Small intestine (tissue), 7 donors: ENCODE measurements around the gene PPP1R3E. TPM values are rescaled to one million over a fixed set of nuclear protein-coding genes. Genes with fewer than 3 reads are reported as not detected.
"Not testable (repeated sequence)": the region's sequence is repeated elsewhere in the genome, so short reads cannot be mapped to it uniquely, and the experiment has no call there.

ENCODE experiments used
- DNase-seq, 2 donors: peaks; one replicate each; pipeline versions ENCODE4 v3.0.0 to v3.0.0-alpha.2; 2013
- FAIRE-seq: peaks from 2 replicates; lab custom pipeline; 2012; peaks lifted over from hg19 to GRCh38; lab: Jason Lieb, UNC
- H3K27ac ChIP-seq, 3 donors: one replicate each; pipeline ENCODE4 v1.5.1; 2013; ENCODE audit warnings: low read length in 2 of 3, mild to moderate bottlenecking in 2 of 3, control low read depth in 1 of 3, inconsistent platforms in 1 of 3, low read depth in 1 of 3, moderate library complexity in 1 of 3
- H3K27me3 ChIP-seq, 3 donors: one replicate each; pipeline ENCODE4 v1.6.1; 2013; ENCODE audit warnings: low read length in 3 of 3, inconsistent platforms in 1 of 3; ENCODE audit not compliant: control insufficient read depth in 3 of 3, insufficient read depth in 3 of 3
- H3K36me3 ChIP-seq, 3 donors: one replicate each; pipeline ENCODE4 v1.6.1; 2013; ENCODE audit warnings: low read length in 3 of 3, inconsistent platforms in 1 of 3, low read depth in 1 of 3, mild to moderate bottlenecking in 1 of 3, moderate library complexity in 1 of 3; ENCODE audit not compliant: control insufficient read depth in 3 of 3, insufficient read depth in 2 of 3
- H3K4me1 ChIP-seq, 3 donors: one replicate each; pipeline ENCODE4 v1.6.1; 2013; ENCODE audit warnings: low read length in 2 of 3, inconsistent platforms in 1 of 3, low read depth in 1 of 3, mild to moderate bottlenecking in 1 of 3, moderate library complexity in 1 of 3; ENCODE audit not compliant: control insufficient read depth in 3 of 3, insufficient read depth in 2 of 3
- H3K4me3 ChIP-seq, 3 donors: one replicate each; pipeline ENCODE4 v1.5.1; 2013; ENCODE audit warnings: low read length in 3 of 3, control low read depth in 1 of 3, inconsistent platforms in 1 of 3, low read depth in 1 of 3, mild to moderate bottlenecking in 1 of 3, moderate library complexity in 1 of 3
- H3K9me3 ChIP-seq, 2 donors: one replicate each; pipeline ENCODE4 v1.6.1; 2013; ENCODE audit warnings: low read depth in 1 of 2, low read length in 1 of 2; ENCODE audit not compliant: control insufficient read depth in 2 of 2, insufficient read depth in 1 of 2
- whole genome bisulfite sequencing, 3 donors: extraction: QIAGEN DNeasy Blood & Tissue Kit; methylation state at CpG; one replicate each; pipeline ENCODE4 v1.1.7; 2013; 5-methylcytosine and 5-hydroxymethylcytosine counted together
- polyA plus RNA-seq, 4 donors: library from polyadenylated mRNA; stranded (reverse) in 3 of 4; unstranded in 1 of 4; fragments of 200-250 nt in 3 of 4; fragments of 120-200 nt in 1 of 4; gene quantifications; one replicate each; pipeline versions ENCODE4 v1.2.1 to v1.2.3, GENCODE V29; 2013
- donor health status: healthy with polysubstance abuse.
- donor health status: control.
- donor health status: control.
- donor health status: Bipolar disorder and iron deficiency.
- donor health status: healthy.

The PPP1R3E gene
- polyA plus RNA-seq, 4 donors = 6.7 to 27.0 (median 14.5) TPM

DNA sequence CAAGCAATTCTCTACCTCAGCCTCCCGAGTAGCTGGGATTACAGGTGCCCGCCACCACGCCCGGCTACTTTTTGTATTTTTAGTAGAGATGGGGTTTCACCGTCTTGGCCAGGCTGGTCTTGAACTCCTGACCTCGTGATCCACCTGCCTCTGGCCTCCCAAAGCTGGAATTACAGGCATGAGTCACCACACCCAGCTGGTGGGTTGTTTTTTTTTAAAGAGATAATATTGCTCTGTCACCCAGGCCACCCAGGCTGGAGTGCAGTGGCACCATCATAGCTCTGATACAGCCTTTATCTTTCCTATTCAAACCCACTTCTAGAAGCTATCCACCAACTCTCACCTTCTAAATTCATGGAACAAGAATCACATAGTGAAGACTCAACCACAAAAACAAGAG lies 24.7 kb downstream of the PPP1R3E start:
- not testable (repeated sequence) for H3K4me3 ChIP-seq, H3K27ac ChIP-seq, FAIRE-seq, DNase-seq, H3K9me3 ChIP-seq, H3K27me3 ChIP-seq
- peaks cover 0 to 13% (median 0%) of the 10 kb centered on the region in 3 donors for H3K4me1 ChIP-seq
- H3K36me3 ChIP-seq = peaks cover 0 to 32% (median 2%) of the 10 kb centered on the region in 3 donors
- 72 to 89% (median 77%) methylated on average over 6 of the region's 6 CpGs for WGBS, 3 donors

DNA sequence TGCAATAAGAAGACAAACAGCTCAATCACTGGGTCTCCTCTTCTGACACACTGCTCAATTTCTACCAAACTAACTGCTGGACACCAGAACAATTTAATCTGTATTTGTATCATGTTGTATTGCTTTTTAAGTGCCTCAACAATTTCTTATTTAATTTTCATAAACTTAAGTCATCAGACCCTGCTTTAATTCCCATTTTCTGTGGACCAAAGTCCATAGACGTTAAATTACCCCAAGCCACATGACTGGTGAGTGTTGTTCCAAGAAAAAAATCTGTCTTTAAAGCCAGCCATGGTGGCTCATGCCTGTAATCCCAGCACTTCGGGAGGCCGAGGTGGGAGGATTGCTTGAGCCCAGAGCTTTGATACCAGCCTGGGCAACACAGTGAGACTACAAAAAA lies 25.5 kb downstream of the PPP1R3E start:
- peak in 1 of 2 donors; percentile 53 for DNase-seq
- Histone ChIP-seq H3K36me3 (peaks cover 0 to 32% (median under 1%) of the 10 kb centered on the region in 3 donors), H3K4me3 (no peak overlapping the region), H3K27ac (peak overlapping the region in 1 of 3 donors; percentile 24), H3K9me3 (no peaks in the 10 kb centered on the region), H3K4me1 (peaks cover 0 to 13% (median 0%) of the 10 kb centered on the region in 3 donors), H3K27me3 (no peaks in the 10 kb centered on the region)
- FAIRE-seq = no peak
- 36 to 63% (median 44%) methylated on average over 3 of the region's 3 CpGs for WGBS, 3 donors

DNA sequence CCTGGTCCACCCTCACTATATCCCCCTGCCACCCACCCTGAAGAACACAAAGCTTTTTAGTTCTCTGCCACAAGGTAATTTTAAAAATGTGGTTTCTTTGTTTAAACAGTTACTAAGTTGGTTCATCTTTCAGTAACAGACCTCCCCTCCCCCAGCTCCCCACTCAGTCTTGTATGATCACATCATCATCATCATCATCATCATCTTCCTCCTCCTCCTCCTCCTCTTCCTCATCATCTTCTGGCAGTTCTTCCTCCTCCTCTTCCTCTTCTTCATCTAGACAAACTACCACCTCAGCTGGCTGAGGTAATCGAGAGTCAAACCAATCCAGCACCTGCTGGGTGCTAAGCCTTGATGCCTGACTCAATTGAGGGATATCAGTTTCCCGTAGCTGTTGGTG lies 27.2 kb downstream of the PPP1R3E start:
- 91 to 100% (median 94%) methylated on average over 2 of the region's 2 CpGs for WGBS, 3 donors
- no peak for FAIRE-seq
- no peak for DNase-seq
- H3K4me1 ChIP-seq = peaks cover 0 to 13% (median 0%) of the 10 kb centered on the region in 3 donors
- peaks cover 0 to 32% (median 0%) of the 10 kb centered on the region in 3 donors for H3K36me3 ChIP-seq
- no peaks in the 10 kb centered on the region for H3K9me3 ChIP-seq
- no peak overlapping the region for H3K4me3 ChIP-seq
- H3K27ac ChIP-seq = no peak overlapping the region
- H3K27me3 ChIP-seq = no peaks in the 10 kb centered on the region

DNA sequence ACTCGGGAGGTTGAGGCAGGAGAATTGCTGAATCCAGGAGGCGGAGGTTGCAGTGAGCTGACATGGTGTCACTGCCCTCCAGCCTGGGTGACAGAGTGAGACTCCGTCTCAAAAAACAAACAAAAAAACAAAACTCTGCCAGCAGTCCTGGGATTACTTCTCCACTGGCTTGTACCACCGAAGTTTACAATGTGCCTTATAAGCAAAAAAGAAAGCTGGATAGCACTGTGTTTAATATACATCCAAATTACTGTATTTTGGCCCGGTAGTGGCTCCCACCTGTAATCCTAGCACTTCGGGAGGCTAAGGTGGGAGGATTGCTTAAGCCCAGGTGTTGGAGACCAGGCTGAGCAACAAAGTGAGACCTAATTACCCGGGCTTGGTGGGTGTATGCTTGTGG lies 33.5 kb downstream of the PPP1R3E start:
- DNase-seq (no peak), FAIRE-seq (no peak)
- WGBS, 3 donors = 89 to 90% (median 89%) methylated on average over 7 of the region's 7 CpGs

DNA sequence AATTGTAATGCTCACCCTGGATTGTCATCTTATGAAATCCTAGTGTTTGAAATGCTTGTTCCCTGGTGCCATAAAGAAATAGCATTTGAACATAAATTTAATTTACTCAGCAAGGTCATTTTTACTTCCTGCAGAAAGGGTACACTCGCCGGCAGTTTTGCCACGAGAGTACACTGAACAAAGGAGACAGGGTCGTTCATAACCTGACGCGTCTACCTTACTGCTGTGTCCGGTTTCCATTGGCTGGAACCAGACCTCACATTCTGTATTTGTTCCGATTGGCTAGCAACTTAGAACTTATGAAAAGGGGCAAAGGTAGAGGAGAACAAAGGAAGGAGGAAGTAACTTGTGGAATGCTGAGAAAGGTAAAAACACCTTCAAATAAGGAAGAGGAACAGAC lies 41.8 kb downstream of the PPP1R3E start:
- H3K4me3 ChIP-seq, H3K4me1 ChIP-seq, H3K9me3 ChIP-seq, H3K27me3 ChIP-seq, H3K36me3 ChIP-seq, FAIRE-seq, H3K27ac ChIP-seq: not testable (repeated sequence)
- peak in 1 of 2 donors; percentile 16 for DNase-seq
- WGBS, 3 donors = 72 to 80% (median 76%) methylated on average over 8 of the region's 8 CpGs

More for the DNA sequence above, 33.5 kb downstream of the PPP1R3E start:
- no peak overlapping the region for H3K27ac ChIP-seq
- H3K4me1 ChIP-seq = no peaks in the 10 kb centered on the region
- H3K27me3 ChIP-seq = no peaks in the 10 kb centered on the region
- no peaks in the 10 kb centered on the region for H3K36me3 ChIP-seq
- no peak overlapping the region for H3K4me3 ChIP-seq
- no peaks in the 10 kb centered on the region for H3K9me3 ChIP-seq

DNA sequence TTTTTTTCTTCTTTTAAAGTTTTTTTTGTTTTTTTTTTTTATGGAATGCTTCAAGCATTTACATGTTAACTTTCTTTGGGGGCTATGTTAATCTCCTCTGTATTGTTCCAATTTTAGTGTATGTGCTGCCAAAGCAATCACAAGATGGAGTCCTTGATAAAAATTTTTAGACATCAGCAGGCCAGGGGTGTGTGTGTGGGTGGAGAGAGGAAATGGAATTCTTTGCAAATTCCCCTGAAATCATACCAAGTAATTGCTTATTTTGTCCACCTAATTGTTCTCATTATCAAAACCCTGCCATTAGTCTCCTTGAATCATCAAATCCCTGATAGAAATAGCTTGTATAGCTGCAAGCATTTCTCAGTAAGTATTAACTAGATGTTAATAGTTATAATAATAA lies 43.2 kb downstream of the PPP1R3E start:
- H3K36me3 ChIP-seq = no peaks in the 10 kb centered on the region
- no peaks in the 10 kb centered on the region for H3K9me3 ChIP-seq
- FAIRE-seq (no peak), DNase-seq (no peak)
- H3K27ac ChIP-seq = no peak overlapping the region
- no peaks in the 10 kb centered on the region for H3K27me3 ChIP-seq
- H3K4me3 ChIP-seq = no peak overlapping the region
- no peaks in the 10 kb centered on the region for H3K4me1 ChIP-seq

DNA sequence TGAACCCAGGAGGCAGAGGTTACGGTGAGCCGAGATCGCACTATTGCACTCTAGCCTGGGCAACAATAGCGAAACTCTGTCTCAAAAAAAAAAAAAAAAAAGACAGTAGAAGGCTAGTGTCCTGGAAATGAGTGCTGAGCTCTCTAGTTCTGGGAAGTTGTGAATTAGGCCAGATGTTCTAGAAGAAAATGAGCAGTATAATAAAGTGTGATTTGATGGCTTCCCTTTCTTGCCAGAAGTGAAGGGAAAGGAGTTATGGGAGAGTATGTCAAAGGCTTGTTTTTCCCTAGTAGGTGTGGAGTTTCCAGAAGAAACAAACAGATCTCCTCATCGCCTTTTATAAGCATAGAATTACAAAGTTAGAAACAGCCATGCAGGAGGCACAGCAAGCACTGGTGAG lies 44.4 kb downstream of the PPP1R3E start:
- H3K9me3 ChIP-seq = no peaks in the 10 kb centered on the region
- WGBS, 3 donors = 87 to 93% (median 92%) methylated on average over 5 of the region's 5 CpGs
- no peak overlapping the region for H3K4me3 ChIP-seq
- FAIRE-seq = no peak
- no peaks in the 10 kb centered on the region for H3K27me3 ChIP-seq
- H3K27ac ChIP-seq = no peak overlapping the region
- no peak for DNase-seq
- no peaks in the 10 kb centered on the region for H3K4me1 ChIP-seq
- H3K36me3 ChIP-seq = no peaks in the 10 kb centered on the region

DNA sequence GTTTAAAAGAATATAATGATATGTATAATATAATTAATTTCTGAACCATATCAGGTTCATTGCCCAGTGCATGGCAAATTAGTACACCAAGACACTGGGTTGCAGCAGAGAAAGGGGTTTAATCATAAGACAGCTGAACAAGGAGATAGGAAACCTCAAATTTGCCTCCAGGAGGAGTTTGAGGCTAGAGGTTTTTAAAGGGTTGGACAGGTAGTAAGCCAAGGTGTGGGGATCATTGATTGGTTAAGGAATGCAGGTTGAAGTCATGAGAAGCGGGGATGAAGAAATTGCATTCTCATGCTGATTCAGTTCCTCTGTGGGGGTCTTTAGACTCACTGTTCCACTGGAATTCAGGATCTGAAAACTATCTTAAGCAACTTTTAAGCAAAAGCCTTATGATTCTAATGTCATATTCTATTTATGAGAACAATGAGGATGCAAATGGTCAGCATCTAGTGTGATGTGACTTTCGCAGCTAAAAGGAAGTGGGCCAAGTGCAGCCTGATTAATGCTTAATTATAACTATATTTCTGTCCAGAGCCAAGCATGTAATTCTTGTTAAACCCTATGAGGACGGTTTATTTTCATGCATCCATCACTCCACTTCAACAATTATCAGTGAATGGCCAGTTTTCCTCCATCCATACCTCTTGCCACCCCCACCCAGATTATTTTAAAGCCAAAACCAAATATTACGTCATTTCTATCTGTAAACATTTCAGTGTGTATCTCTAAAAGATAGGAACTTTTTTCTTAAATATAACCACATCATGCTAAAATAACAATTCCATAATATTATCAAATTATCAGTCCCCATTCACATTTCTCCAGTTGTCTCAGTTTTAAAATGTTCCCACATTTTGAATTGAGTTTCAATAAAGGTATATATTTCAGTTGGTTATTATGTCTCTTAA lies 50.0 kb downstream of the PPP1R3E start:
- no peak overlapping the region for H3K4me3 ChIP-seq
- peaks cover 0 to 3% of the 10 kb centered on the region in 2 donors for H3K9me3 ChIP-seq
- H3K27me3 ChIP-seq = peaks cover 0 to 2% (median 0%) of the 10 kb centered on the region in 3 donors
- DNase-seq (no peak), FAIRE-seq (no peak)
- WGBS, 3 donors = 65 to 83% (median 78%) methylated on average over 4 of the region's 4 CpGs
- no peak overlapping the region for H3K27ac ChIP-seq
- H3K4me1 ChIP-seq = peaks cover 0 to 2% (median 0%) of the 10 kb centered on the region in 3 donors
- no peaks in the 10 kb centered on the region for H3K36me3 ChIP-seq
